ENCODE data around the gene MCF2L2.

MCF2L2 gene

DNA sequence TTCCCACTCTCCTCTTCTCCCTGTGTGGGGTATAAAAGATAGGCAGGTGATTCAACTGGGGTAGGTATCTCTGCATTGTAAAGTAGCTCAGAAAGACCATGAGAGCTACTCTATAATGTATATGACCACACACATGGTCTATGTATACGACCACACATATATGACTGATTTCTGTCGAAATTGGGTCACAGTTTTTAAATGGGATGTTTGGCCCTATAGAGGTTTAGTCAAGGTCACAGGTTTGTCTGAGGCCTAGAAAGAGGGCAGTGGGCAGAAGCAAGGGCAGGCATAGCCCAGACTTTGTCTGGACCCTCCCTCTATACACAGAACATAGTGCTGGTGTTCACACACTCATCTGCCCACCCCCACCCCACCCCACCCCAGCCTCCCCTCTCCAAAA lies 270.3 kb downstream of the MCF2L2 start:
- no peak for DNase-seq

GRCh38 chr3:183156266-183156665 lies 272.2 kb downstream of the MCF2L2 start:
- DNase-seq, result no peak

DNA sequence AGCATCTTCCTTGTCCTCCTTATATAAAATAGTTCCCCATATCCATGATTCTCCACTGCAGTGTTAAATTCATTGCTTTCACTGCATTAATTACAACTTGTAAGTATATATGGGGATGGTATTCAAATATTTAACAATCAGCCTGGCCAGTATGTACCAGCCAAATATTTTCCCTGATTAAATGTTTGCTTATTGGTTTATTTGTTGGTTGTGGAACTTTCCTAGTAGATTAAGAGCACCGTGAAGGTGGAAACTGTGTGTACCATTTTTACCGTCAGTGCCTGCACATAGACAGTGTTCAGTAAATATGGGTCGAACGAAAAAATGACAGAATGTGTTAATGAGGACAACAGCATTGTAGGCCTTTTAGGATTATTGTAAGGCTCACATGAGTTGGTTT lies 272.9 kb downstream of the MCF2L2 start:
- no peak for DNase-seq

DNA sequence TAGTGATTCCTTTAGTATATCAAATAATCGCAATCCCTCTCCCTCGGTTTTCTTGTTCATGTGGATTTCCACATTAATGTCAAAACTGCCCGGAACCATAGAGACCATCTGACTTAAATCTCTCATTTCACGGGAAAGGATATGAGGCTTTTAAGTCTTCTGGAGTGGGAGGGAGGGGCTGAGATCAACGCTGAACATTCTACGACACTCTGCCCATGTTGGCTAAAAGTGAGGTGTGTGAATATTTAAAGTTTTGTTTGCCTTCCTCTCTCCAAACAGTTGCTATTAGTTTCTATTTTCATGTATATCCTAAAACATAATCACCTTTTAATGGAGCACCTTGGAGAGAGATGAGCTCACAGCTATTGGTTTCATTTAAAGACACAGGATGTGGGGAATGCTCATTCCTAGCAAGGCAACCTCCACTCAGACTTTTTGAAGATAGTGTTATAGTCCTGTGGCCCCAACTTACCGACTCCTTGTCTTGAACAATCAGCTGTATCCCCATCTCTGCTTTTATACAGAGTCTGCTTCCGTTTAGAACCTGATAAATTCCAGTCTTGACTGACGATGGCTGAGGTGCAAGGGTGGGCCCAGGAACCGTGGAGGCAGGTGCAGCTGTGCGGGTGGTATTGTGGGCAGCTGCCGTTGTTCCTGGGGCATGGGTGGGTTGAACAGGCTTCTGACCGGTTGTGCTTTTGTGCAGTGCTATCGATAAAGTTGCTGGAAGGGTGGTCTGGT lies 275.0 kb downstream of the MCF2L2 start:
- DNase-seq, result no peak

DNA sequence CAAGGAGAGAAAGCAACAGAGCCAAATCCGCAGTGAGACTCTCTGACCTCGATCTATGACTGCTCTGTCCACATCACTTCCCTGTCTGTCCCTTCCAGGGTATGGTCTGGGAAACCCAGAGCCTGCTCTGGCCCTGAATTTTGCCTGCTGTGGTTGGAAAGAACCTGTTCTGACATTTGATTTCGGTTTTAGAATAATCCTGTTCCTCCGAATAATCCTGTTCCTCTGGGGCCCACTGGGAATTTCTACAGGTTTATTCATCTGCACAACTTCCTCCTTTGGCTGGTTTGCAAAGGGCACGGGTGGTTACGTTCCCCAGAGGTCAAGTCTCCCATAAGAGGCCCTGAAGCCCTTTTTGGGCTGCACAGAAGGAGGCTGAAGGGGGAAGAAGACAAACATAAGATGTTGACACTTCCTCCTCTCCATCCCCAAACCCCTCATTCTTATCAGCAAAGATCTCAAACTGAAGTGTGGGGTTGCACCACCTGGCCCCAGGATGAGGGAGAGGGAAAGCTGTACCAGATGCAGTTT lies 276.5 kb downstream of the MCF2L2 start:
- no peak for DNase-seq

- no peak for DNase-seq
Measured at GRCh38 chr3:183151086-183151485, 277.3 kb downstream of the MCF2L2 start.

GRCh38 chr3:183149915-183150750 lies 278.3 kb downstream of the MCF2L2 start:
- no peak for DNase-seq

DNA sequence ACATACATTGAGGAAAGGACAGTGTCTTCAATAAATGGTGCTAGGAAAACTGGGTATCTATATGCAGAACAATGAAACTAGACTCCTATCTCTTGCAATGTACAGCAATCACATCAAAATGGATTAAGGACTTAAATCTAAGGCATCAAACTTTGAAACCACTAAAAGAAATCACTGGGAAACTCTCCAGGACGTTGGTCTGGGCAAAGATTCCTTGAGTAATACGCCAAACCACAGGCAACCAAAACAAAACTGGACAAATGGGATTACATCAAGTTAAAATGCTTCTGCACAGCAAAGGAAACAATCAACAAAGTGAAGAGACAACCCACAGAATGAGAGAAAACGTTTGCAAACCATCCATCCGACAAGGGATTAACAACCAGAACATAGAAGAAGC lies 280.4 kb downstream of the MCF2L2 start:
- no peak for DNase-seq

GRCh38 chr3:183144363-183144762 lies 284.1 kb downstream of the MCF2L2 start:
- no peak for DNase-seq

DNA sequence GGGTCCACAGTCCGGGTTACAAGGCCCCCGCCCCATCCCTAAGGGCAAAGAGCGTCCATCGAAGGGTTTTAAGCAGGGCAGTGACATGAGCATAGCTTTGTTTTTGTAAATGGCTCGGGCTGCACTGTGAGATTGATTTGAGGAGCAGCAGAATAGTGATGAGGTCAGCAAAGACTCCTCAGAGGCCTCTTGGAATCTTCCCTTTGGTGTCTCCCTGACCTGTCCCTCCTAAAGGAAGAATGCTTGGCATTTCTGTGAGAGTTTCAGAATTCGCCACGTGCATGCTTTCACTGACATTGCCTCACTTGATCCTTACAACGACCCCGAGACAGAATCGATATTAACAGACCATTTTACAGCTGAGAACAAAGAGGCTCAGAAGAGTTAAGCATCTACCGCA lies 286.2 kb downstream of the MCF2L2 start:
- no peak for DNase-seq

DNA sequence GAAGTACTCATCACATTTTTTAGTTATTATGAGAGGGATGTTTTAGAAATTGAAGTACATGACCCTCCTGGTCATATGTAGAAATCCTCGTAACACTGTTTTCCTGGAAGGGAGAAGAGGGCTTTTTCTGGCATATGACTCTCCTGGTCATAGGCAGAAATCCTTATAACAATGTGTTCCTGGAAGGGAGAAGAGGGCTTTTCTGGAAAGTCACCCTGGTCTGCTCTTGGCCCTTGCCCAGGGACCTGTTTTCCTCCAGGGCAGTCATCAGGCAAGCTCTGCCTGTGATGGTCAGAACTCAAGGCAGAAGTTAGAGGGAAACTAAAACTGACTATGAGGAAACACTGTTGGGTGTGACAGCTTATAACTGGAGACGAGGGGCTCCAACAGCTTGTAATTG lies 293.6 kb downstream of the MCF2L2 start:
- DNase-seq, result no peak

- no peak for DNase-seq
Measured at GRCh38 chr3:183132409-183132808, 296.0 kb downstream of the MCF2L2 start.

- DNase-seq, result no peak
Measured at GRCh38 chr3:183131735-183132134, 296.7 kb downstream of the MCF2L2 start.

- DNase-seq, result no peak
Measured at GRCh38 chr3:183131186-183131725, 297.2 kb downstream of the MCF2L2 start.

DNA sequence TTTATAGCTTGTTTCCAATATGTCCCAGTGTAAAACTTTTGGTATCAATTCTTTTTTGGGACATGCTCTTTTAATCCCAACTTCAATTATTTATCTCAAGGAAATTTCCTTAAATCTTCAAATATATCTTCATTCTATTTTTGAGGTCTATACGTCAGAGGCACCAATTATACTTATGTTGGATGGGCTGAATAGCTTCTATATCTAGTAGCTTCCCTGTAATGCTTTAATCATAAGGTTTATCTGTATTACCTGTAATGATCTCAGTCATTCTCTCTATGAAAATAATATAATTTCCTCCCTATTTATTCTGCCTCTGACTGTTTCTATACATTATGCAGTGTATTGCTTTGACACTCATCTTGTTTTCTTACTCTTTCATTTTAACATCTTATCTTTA lies 299.2 kb downstream of the MCF2L2 start:
- DNase-seq, result no peak

DNA sequence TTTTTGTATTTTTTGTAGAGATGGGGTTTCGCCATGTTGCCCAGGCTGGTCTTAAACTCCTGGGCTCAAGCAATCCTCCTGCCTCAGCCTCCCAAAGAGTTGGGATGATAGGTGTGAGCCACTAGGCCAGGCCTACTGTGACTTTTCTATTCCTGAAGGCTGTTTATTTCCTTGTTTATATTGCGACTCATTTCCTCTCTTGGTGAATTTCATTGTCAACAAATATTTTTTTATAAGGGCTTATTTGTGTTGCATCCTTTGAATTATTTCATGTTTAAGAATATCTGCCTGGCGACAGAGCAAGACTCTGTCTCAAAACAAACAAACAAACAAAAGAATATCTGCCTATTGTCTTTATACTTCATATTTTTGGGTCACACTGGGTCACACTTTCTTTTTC lies 299.7 kb downstream of the MCF2L2 start:
- no peak for DNase-seq

All from activated naive CD4-positive, alpha-beta T cell treated with Interleukin-2 at 50 U/mL for 16 hours (primary cell).